Measurements from ENCODE around the gene CHAT.

DNA sequence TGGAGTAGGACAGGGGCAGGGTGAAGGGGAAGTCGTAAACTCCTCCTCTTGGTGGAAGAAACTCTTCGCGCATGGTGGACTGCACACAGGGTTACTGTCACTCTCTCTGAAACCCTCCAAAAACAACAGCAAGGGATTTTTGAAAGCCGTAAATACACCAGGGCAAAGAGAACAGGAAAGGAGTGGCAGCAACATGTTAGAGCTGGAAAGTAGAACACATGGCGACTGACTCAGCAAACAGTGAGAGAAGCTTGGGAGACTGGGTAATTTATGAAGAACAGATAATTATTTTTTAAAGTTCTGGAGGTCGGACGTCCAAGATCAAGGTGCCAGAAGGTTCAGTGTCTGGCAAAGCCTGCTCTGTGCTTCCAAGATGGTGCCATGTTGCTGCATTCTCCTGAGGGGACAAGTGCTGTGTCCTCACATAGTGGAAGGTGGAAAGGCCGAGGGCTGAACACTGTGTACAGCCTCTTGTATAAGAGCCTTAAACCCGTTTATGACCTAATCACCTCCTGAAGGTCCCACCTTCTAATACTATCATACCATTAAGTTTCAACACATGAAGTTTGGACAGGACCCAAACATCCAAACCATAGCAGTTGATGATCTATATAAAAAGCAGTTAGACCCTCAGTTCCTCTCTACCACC is 43.1 kb downstream of the CHAT start:
- no peak for TF ChIP-seq EP300 (IDR thresholded peaks at IDR 0.05)
- no peak for TF ChIP-seq POLR2A (IDR thresholded peaks at IDR 0.05)

Data from ovary (tissue), 1 donor.